Activated B cell treated with CpG ODN at 0.5 μM for 24 hours (primary cell): ENCODE measurements around the gene PHF12. TPM values are rescaled to one million over a fixed set of nuclear protein-coding genes. Genes with fewer than 3 reads are reported as not detected.

ENCODE experiments used
- ATAC-seq: fragments of 200-7000 bp; cut with Tn5 transposase; one replicate; pipeline ENCODE4 v1.10.0; 2021; ENCODE audit warnings: low read depth, mild to moderate bottlenecking, moderate library complexity
- CTCF ChIA-PET: fragments of 350-600 bp; sonication (Branson Sonifier 250); formaldehyde crosslinking; loops from one replicate; lab custom pipeline; 2021; ENCODE audit warnings: antibody characterized with exemption; lab: Charles Lee
- POLR2A ChIA-PET: fragments of 350-600 bp; sonication (Branson Sonifier 250); formaldehyde crosslinking; loops from one replicate; lab custom pipeline; 2021; ENCODE audit warnings: antibody characterized with exemption; lab: Charles Lee
- DNase-seq: peaks from one replicate; pipeline ENCODE4 v3.0.0; 2022
- H3K27ac Mint-ChIP-seq: one replicate; pipeline ENCODE4 v1.8.0; 2020; ENCODE audit warnings: mixed read lengths
- H3K27me3 Mint-ChIP-seq: one replicate; pipeline ENCODE4 v1.8.0; 2021; ENCODE audit warnings: mixed read lengths
- H3K36me3 Mint-ChIP-seq: one replicate; pipeline ENCODE4 v1.8.0; 2021; ENCODE audit warnings: low read depth, mixed read lengths
- H3K4me1 Mint-ChIP-seq: one replicate; pipeline ENCODE4 v1.8.0; 2021; ENCODE audit warnings: mixed read lengths
- H3K4me3 Mint-ChIP-seq: one replicate; pipeline ENCODE4 v1.8.0; 2020; ENCODE audit warnings: mild to moderate bottlenecking, mixed read lengths
- H3K9me3 Mint-ChIP-seq: one replicate; pipeline ENCODE4 v1.8.0; 2020; ENCODE audit warnings: mixed read lengths
- CTCF ChIP-seq: fragments of 200-600 bp; IDR thresholded peaks from one replicate; pipeline ENCODE4 v1.8.0; 2022; ENCODE audit warnings: antibody characterized with exemption, mild to moderate bottlenecking
- intact Hi-C: fragments of 100-400 bp; cut with micrococcal nuclease; formaldehyde crosslinking; loops from one replicate; pipeline ENCODE4 v1.15.1; 2024
- total RNA-seq: library from RNA; stranded (reverse); gene quantifications from 2 replicates; pipeline ENCODE4 v1.2.3, GENCODE V29; 2022

Gene PHF12
- total RNA-seq, 1 donor from 2014 or later = 96.5 TPM

DNA sequence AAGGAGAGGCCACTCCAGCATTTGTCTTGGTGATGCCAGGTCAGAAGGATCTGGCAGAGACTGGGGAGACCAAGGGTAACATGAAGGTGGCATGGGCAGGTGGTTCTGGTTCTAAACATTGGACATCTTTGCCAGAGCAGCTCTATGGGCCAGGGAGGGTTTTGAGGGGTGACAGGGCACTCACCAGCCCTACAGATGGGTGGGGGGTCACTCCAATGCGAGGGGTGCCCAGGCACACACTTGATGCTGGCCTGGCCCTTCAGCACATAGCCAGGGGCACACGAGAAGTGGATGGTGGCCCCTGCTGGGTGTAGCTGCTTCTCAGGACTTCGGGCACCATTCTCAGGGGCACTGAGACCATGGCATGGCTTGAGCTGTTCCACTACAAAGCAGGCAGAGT, 5.5 kb upstream of the PHF12 start:
- no peak for ATAC-seq

GRCh38 chr17:28956112-28956511, 4.8 kb upstream of the PHF12 start:
- POLR2A ChIA-PET = no interaction called here
- DNase-seq = no peak
- no peaks in the 10 kb centered on the region for H3K27me3 Mint-ChIP-seq
- intact Hi-C loops = loop anchor here (10.0 kb wide), 1 partner anchor 639 kb away; the partner anchor contains the start of gene ANKRD13B
- H3K4me1 Mint-ChIP-seq = no peaks in the 10 kb centered on the region
- no peak for TF ChIP-seq CTCF
- H3K4me3 Mint-ChIP-seq = no peak overlapping the region
- ATAC-seq = no peak
- no peaks in the 10 kb centered on the region for H3K9me3 Mint-ChIP-seq
- H3K36me3 Mint-ChIP-seq = no peaks in the 10 kb centered on the region
- CTCF ChIA-PET = interaction anchor here (1.9 kb wide), 1 partner anchor 10 kb away, joined by 7 read pairs; no protein-coding TSS in a partner anchor
- no peak overlapping the region for H3K27ac Mint-ChIP-seq

More for the DNA sequence above, 5.5 kb upstream of the PHF12 start:
- intact Hi-C loops = loop anchor here (10.0 kb wide), 1 partner anchor 638 kb away; the partner anchor contains the start of gene ANKRD13B
- no peaks in the 10 kb centered on the region for H3K9me3 Mint-ChIP-seq
- H3K36me3 Mint-ChIP-seq = no peaks in the 10 kb centered on the region
- ChIA-PET CTCF (interaction anchor here (1.0 to 1.9 kb wide), 3 partner anchors 9 to 167 kb away, joined by 3 to 7 read pairs (median 5); no protein-coding TSS in a partner anchor), POLR2A (no interaction called here)
- no peaks in the 10 kb centered on the region for H3K4me1 Mint-ChIP-seq
- no peak overlapping the region for H3K27ac Mint-ChIP-seq
- TF ChIP-seq CTCF = no peak
- H3K27me3 Mint-ChIP-seq = no peaks in the 10 kb centered on the region
- DNase-seq = no peak
- no peak overlapping the region for H3K4me3 Mint-ChIP-seq

DNA sequence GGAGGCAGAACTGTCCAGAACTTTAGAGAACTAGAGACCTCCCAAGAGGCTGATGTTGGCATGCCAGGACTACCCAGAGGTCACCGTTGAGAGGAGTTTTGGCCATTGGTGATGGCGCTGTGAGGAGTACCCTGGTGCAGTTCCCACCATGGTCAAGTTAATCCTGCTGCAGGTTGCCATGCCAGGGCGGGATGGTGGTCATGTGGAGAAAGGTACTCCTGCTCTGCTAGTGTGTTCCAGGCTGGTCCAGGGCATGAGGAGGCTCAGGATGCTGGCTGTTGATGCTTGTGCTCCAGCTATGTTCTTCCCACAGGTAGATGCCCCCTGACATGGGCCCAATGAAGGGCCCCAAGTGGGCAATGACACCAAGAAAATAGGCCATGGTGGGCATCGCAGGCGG, 4.1 kb upstream of the PHF12 start:
- Mint-ChIP-seq H3K27me3 (no peaks in the 10 kb centered on the region), H3K4me3 (no peak overlapping the region), H3K9me3 (no peaks in the 10 kb centered on the region), H3K36me3 (peaks cover 3% of the 10 kb centered on the region), H3K4me1 (no peaks in the 10 kb centered on the region), H3K27ac (no peak overlapping the region)
- intact Hi-C loops = loop anchor here (10.0 kb wide), 1 partner anchor 639 kb away; the partner anchor contains the start of gene ANKRD13B
- ChIA-PET POLR2A (interaction anchor here (0.7 kb wide), 1 partner anchor 116 kb away, joined by 8 read pairs; no protein-coding TSS in a partner anchor), CTCF (no interaction called here)
- DNase-seq (no peak), ATAC-seq (no peak)
- no peak for TF ChIP-seq CTCF

DNA sequence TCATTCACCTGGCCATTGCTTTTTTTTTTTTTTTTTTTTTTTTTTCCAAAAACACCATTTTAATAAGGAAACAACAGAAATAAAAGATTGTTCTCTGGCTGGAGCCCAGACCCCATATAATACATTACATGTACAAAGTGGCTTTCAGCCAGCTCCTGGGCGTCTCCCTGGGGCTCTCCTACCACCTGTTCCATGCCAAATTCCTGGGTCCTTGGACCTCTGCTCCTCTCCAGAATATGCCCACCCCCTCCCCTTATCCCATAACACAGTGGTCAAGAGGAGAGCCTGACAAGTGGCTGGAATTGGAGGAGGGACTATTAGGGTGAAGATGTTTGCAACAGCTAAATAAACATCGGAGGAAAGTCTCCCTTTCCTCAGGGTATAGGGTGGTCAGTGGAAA, 3.6 kb upstream of the PHF12 start:
- ATAC-seq (no peak), DNase-seq (no peak)
- POLR2A ChIA-PET = interaction anchor here (0.7 kb wide), 1 partner anchor 116 kb away, joined by 8 read pairs; no protein-coding TSS in a partner anchor

More for the DNA sequence above, 3.6 kb upstream of the PHF12 start:
- CTCF ChIA-PET = no interaction called here
- intact Hi-C loops = loop anchor here (5.0 to 10.0 kb wide), 4 partner anchors 293 to 640 kb away; partner anchors contain the start of genes ANKRD13B, SDF2, SPAG5 and SUPT6H
- H3K36me3 Mint-ChIP-seq = peaks cover 5% of the 10 kb centered on the region
- no peaks in the 10 kb centered on the region for H3K9me3 Mint-ChIP-seq
- no peaks in the 10 kb centered on the region for H3K4me1 Mint-ChIP-seq
- no peak overlapping the region for H3K4me3 Mint-ChIP-seq
- no peaks in the 10 kb centered on the region for H3K27me3 Mint-ChIP-seq
- no peak overlapping the region for H3K27ac Mint-ChIP-seq
- no peak for TF ChIP-seq CTCF
